Measurements from ENCODE around the gene HDAC4. TPM values are rescaled to one million over a fixed set of nuclear protein-coding genes. Genes with fewer than 3 reads are reported as not detected.
A peak's percentile ranks its signal among the peaks of the same experiment; 100 is the strongest.

The HDAC4 gene
- total and polyA plus RNA-seq, 10 of the 15 experiments (the other 5 are each of a cell fraction or from before 2014, with no cell fraction given): 0.22 to 15.7 (median 4.8) TPM

- TF ChIP-seq REST (IDR thresholded peaks at IDR 0.05; ENCODE audit: low read depth, low read length): no peak
- no peak for TF ChIP-seq PML (IDR thresholded peaks at IDR 0.05; ENCODE audit: low read length)
- TF ChIP-seq ZNF592 (IDR thresholded peaks at IDR 0.05): no peak
- TF ChIP-seq BHLHE40 (IDR thresholded peaks at IDR 0.05; ENCODE audit: borderline replicate concordance in 1 of 2, low read depth in 2 of 2, low read length in 1 of 2): peak; percentile 90
- TF ChIP-seq MAX (IDR thresholded peaks at IDR 0.05; ENCODE audit: low read depth, low read length): peak; percentile 63; the same call in 1 of the 2 replicates
- no peak for TF ChIP-seq CHD1 (IDR thresholded peaks at IDR 0.05; ENCODE audit: low read depth, low read length)
- no peak for TF ChIP-seq CEBPB (IDR thresholded peaks at IDR 0.05; ENCODE audit: borderline replicate concordance in 1 of 2, low read depth in 2 of 2, low read length in 2 of 2)
- TF ChIP-seq CHD2 (IDR thresholded peaks at IDR 0.05; ENCODE audit: borderline replicate concordance, low read depth, low read length): peak; percentile 44; the same call in 1 of the 2 replicates
- no peak for TF ChIP-seq HDAC6 (IDR thresholded peaks at IDR 0.05; ENCODE audit: unreplicated experiment)
- peak; percentile 69; the same call in 1 of the 2 replicates for TF ChIP-seq SPI1 (IDR thresholded peaks at IDR 0.05; ENCODE audit: borderline replicate concordance, insufficient read depth, low read depth, low read length)
- peak in 1 of 2 experiments; percentile 24; a peak in 1 of 4 replicates for TF ChIP-seq EP300 (IDR thresholded peaks at IDR 0.05; ENCODE audit: borderline replicate concordance in 1 of 2, control insufficient read depth in 1 of 2, low read depth in 2 of 2, low read length in 2 of 2)
- TF ChIP-seq TCF3 (IDR thresholded peaks at IDR 0.05; ENCODE audit: borderline replicate concordance, insufficient read depth, low read depth, low read length): no peak
- 0 out of 4 replicates have a peak, but pooled peaks of 1 of the 2 experiments have one; percentile 14 for TF ChIP-seq ETV6 (conservative IDR thresholded peaks at IDR 0.05 in 1 of 2, IDR thresholded peaks at IDR 0.05 in 1 of 2; ENCODE audit: borderline replicate concordance in 1 of 2, low read depth in 1 of 2)
- TF ChIP-seq RELB (IDR thresholded peaks at IDR 0.05; ENCODE audit: low read depth): no peak
- TF ChIP-seq SIN3A (IDR thresholded peaks at IDR 0.05; ENCODE audit: low read depth, low read length): no peak
- no peak for TF ChIP-seq MTA2 (IDR thresholded peaks at IDR 0.05; ENCODE audit: low read depth)
- no peak for TF ChIP-seq KDM1A (IDR thresholded peaks at IDR 0.05; ENCODE audit: borderline replicate concordance)
These were observed 19.8 kb downstream of the HDAC4 start (continued) for GRCh38 chr2:239380831-239381708.

Measured in GM12878 (cell line).